Measurements from ENCODE around the gene FNDC3B.

The FNDC3B gene

GRCh38 chr3:172142051-172142863, 102.9 kb downstream of the FNDC3B start:
- TF ChIP-seq EZH2 (IDR thresholded peaks at IDR 0.05; ENCODE audit: borderline replicate concordance, low read length) (no peak), CTCF (IDR thresholded peaks at IDR 0.05; ENCODE audit: low read length) (no peak)
- H3K27me3 ChIP-seq (ENCODE audit: insufficient read depth, low read length), result no peaks in the 10 kb centered on the region
- no peak overlapping the region for H3K27ac ChIP-seq (ENCODE audit: low read depth, low read length, poor library complexity, severe bottlenecking)
- no peaks in the 10 kb centered on the region for H3K79me2 ChIP-seq (ENCODE audit: insufficient read depth, low read length)
- H4K20me1 ChIP-seq (ENCODE audit: insufficient read depth, low read length), result no peaks in the 10 kb centered on the region
- H3K4me1 ChIP-seq (ENCODE audit: insufficient read depth, low read length, severe bottlenecking), result no peaks in the 10 kb centered on the region
- no peaks in the 10 kb centered on the region for H3K9me2 ChIP-seq (ENCODE audit: low read depth, low read length)
- H3K4me2 ChIP-seq (ENCODE audit: low read length), result no peak overlapping the region
- no peaks in the 10 kb centered on the region for H3F3A ChIP-seq (ENCODE audit: insufficient read depth, low read length)
- no peak overlapping the region for H3K4me3 ChIP-seq (ENCODE audit: low read depth, low read length, poor library complexity, severe bottlenecking)
- no peak overlapping the region for H3K9ac ChIP-seq (ENCODE audit: low read length)
- no peaks in the 10 kb centered on the region for H3K36me3 ChIP-seq (ENCODE audit: insufficient read depth, low read length)
- no peaks in the 10 kb centered on the region for H3K9me3 ChIP-seq (ENCODE audit: low read length)
- H2AFZ ChIP-seq (ENCODE audit: low read length), result no peak overlapping the region

GRCh38 chr3:172142864-172143451, 103.6 kb downstream of the FNDC3B start:
- Histone ChIP-seq H3K27me3 (ENCODE audit: insufficient read depth, low read length) (no peaks in the 10 kb centered on the region), H3K4me1 (ENCODE audit: insufficient read depth, low read length, severe bottlenecking) (no peaks in the 10 kb centered on the region), H3F3A (ENCODE audit: insufficient read depth, low read length) (no peaks in the 10 kb centered on the region), H3K9me3 (ENCODE audit: low read length) (no peaks in the 10 kb centered on the region), H4K20me1 (ENCODE audit: insufficient read depth, low read length) (no peaks in the 10 kb centered on the region), H3K4me3 (ENCODE audit: low read depth, low read length, poor library complexity, severe bottlenecking) (no peak overlapping the region), H3K79me2 (ENCODE audit: insufficient read depth, low read length) (no peaks in the 10 kb centered on the region), H3K36me3 (ENCODE audit: insufficient read depth, low read length) (no peaks in the 10 kb centered on the region), H3K27ac (ENCODE audit: low read depth, low read length, poor library complexity, severe bottlenecking) (no peak overlapping the region), H3K9me2 (ENCODE audit: low read depth, low read length) (no peaks in the 10 kb centered on the region), H3K9ac (ENCODE audit: low read length) (no peak overlapping the region), H2AFZ (ENCODE audit: low read length) (no peak overlapping the region), H3K4me2 (ENCODE audit: low read length) (no peak overlapping the region)
- TF ChIP-seq CTCF (IDR thresholded peaks at IDR 0.05; ENCODE audit: low read length) (no peak), EZH2 (IDR thresholded peaks at IDR 0.05; ENCODE audit: borderline replicate concordance, low read length) (no peak)

GRCh38 chr3:172143739-172144497, 104.5 kb downstream of the FNDC3B start:
- Histone ChIP-seq H3K27ac (ENCODE audit: low read depth, low read length, poor library complexity, severe bottlenecking) (no peak overlapping the region), H4K20me1 (ENCODE audit: insufficient read depth, low read length) (no peaks in the 10 kb centered on the region), H3F3A (ENCODE audit: insufficient read depth, low read length) (no peaks in the 10 kb centered on the region), H3K27me3 (ENCODE audit: insufficient read depth, low read length) (no peaks in the 10 kb centered on the region), H3K36me3 (ENCODE audit: insufficient read depth, low read length) (no peaks in the 10 kb centered on the region), H3K9me2 (ENCODE audit: low read depth, low read length) (no peaks in the 10 kb centered on the region), H3K4me1 (ENCODE audit: insufficient read depth, low read length, severe bottlenecking) (no peaks in the 10 kb centered on the region), H2AFZ (ENCODE audit: low read length) (no peak overlapping the region), H3K9me3 (ENCODE audit: low read length) (no peaks in the 10 kb centered on the region), H3K9ac (ENCODE audit: low read length) (no peak overlapping the region), H3K79me2 (ENCODE audit: insufficient read depth, low read length) (no peaks in the 10 kb centered on the region), H3K4me3 (ENCODE audit: low read depth, low read length, poor library complexity, severe bottlenecking) (no peak overlapping the region), H3K4me2 (ENCODE audit: low read length) (no peak overlapping the region)
- TF ChIP-seq EZH2 (IDR thresholded peaks at IDR 0.05; ENCODE audit: borderline replicate concordance, low read length) (no peak), CTCF (IDR thresholded peaks at IDR 0.05; ENCODE audit: low read length) (no peak)

All from OCI-LY1 (cell line).